IMR-90 (cell line): ENCODE results near the gene TENM4. TPM values are rescaled to one million over a fixed set of nuclear protein-coding genes. Genes with fewer than 3 reads are reported as not detected.

Experiments used
- ATAC-seq: fragments of 200-7000 bp; cut with Tn5 transposase; 2 replicates; pipeline ENCODE4 v1.9.1; 2020; ENCODE audit warnings: low read depth, mild to moderate bottlenecking, moderate library complexity
- BruUV-seq: library from RNA; stranded (reverse); fragments of 400-500 nt; replicated peaks from 2 replicates; lab custom pipeline; 2021; lab: Mats Ljungman, UMichigan
- CTCF ChIA-PET: fragments of 300-600 bp; formaldehyde crosslinking; extraction: SDS; loops from one replicate; lab custom pipeline; 2021; ENCODE audit warnings: antibody characterized with exemption; lab: Yijun Ruan, JAX
- POLR2A ChIA-PET: fragments of 300-600 bp; sonication (Branson Sonifier 250); formaldehyde crosslinking; loops from one replicate; lab custom pipeline; 2022; ENCODE audit warnings: antibody characterized with exemption; ENCODE audit not compliant: unreplicated experiment; lab: Charles Lee
- DNase-seq: peaks from one replicate; pipeline ENCODE4 v3.0.0; 2013
- H2AFZ ChIP-seq: replicated peaks from 2 replicates; pipeline ENCODE3; 2013; ENCODE audit warnings: low read length, mild to moderate bottlenecking; ENCODE audit not compliant: poor library complexity
- H2AK5ac ChIP-seq: 2 replicates; pipeline ENCODE4 v1.6.1; 2013; ENCODE audit warnings: low read depth, low read length, inconsistent platforms
- H2AK9ac ChIP-seq: replicated peaks from 2 replicates; pipeline ENCODE3; 2013; ENCODE audit warnings: mild to moderate bottlenecking, low read depth, low read length, moderate library complexity; ENCODE audit not compliant: poor library complexity
- H2BK120ac ChIP-seq: 2 replicates; pipeline ENCODE4 v1.6.1; 2013; ENCODE audit warnings: low read depth, low read length, inconsistent platforms
- H2BK15ac ChIP-seq: 3 replicates; pipeline ENCODE4 v1.6.1; 2013; ENCODE audit warnings: low read depth, low read length, inconsistent platforms
- H2BK20ac ChIP-seq: 2 replicates; pipeline ENCODE4 v1.6.1; 2013; ENCODE audit warnings: low read depth, mild to moderate bottlenecking, inconsistent platforms, low read length, moderate library complexity
- H2BK5ac ChIP-seq: 2 replicates; pipeline ENCODE4 v1.6.1; 2013; ENCODE audit warnings: mild to moderate bottlenecking, low read depth, low read length, inconsistent platforms; ENCODE audit not compliant: poor library complexity, severe bottlenecking
- H3K14ac ChIP-seq: replicated peaks from 2 replicates; pipeline ENCODE4 v1.6.1; 2013; ENCODE audit warnings: low read depth, low read length, inconsistent platforms
- H3K18ac ChIP-seq: 2 replicates; pipeline ENCODE4 v1.6.1; 2013; ENCODE audit warnings: low read depth, low read length, control low read depth
- H3K23ac ChIP-seq: 2 replicates; pipeline ENCODE4 v1.6.1; 2013; ENCODE audit warnings: low read depth, low read length, inconsistent platforms
- H3K27ac ChIP-seq: 2 replicates; pipeline ENCODE4 v1.5.1; 2013; ENCODE audit warnings: mild to moderate bottlenecking, control low read depth, low read length; ENCODE audit not compliant: insufficient read depth
- H3K27me3 ChIP-seq: 2 replicates; pipeline ENCODE4 v1.6.1; 2013; ENCODE audit warnings: low read length; ENCODE audit not compliant: control insufficient read depth, insufficient read depth
- H3K36me3 ChIP-seq: 2 replicates; pipeline ENCODE4 v1.6.1; 2013; ENCODE audit warnings: low read length, mixed read lengths; ENCODE audit not compliant: control insufficient read depth, insufficient read depth
- H3K4ac ChIP-seq: 2 replicates; pipeline ENCODE4 v1.6.1; 2013; ENCODE audit warnings: low read depth, low read length, inconsistent platforms
- H3K4me1 ChIP-seq: 2 replicates; pipeline ENCODE4 v1.6.1; 2013; ENCODE audit warnings: low read length, mixed read lengths; ENCODE audit not compliant: control insufficient read depth, insufficient read depth
- H3K4me2 ChIP-seq: 2 replicates; pipeline ENCODE4 v1.6.1; 2013; ENCODE audit warnings: low read depth, mild to moderate bottlenecking, control low read depth, low read length, moderate library complexity
- H3K4me3 ChIP-seq: 2 replicates; pipeline ENCODE4 v1.5.1; 2013; ENCODE audit warnings: low read depth, mild to moderate bottlenecking, control low read depth, low read length, moderate library complexity; ENCODE audit not compliant: insufficient read depth
- H3K56ac ChIP-seq: 2 replicates; pipeline ENCODE4 v1.6.1; 2013; ENCODE audit warnings: low read length, inconsistent platforms; ENCODE audit not compliant: insufficient read depth; ENCODE audit errors: extremely low read depth
- H3K79me1 ChIP-seq, 2 experiments: 2 replicates each; pipeline ENCODE4 v1.6.1; 2013; ENCODE audit warnings: low read length in 2 of 2, inconsistent platforms in 1 of 2, low read depth in 1 of 2
- H3K9ac ChIP-seq: 2 replicates; pipeline ENCODE4 v1.6.1; 2013; ENCODE audit warnings: low read depth, low read length, control low read depth
- H3K9me1 ChIP-seq: 2 replicates; pipeline ENCODE4 v1.6.1; 2013; ENCODE audit warnings: low read length, inconsistent platforms; ENCODE audit not compliant: insufficient read depth
- H3K9me3 ChIP-seq: 2 replicates; pipeline ENCODE4 v1.6.1; 2013; ENCODE audit warnings: low read length; ENCODE audit not compliant: control insufficient read depth, insufficient read depth
- H4K20me1 ChIP-seq: 2 replicates; pipeline ENCODE4 v1.6.1; 2013; ENCODE audit warnings: low read length, inconsistent platforms; ENCODE audit not compliant: insufficient read depth
- H4K5ac ChIP-seq: 2 replicates; pipeline ENCODE4 v1.6.1; 2013; ENCODE audit warnings: mild to moderate bottlenecking, low read depth, low read length, control low read depth
- H4K8ac ChIP-seq, 2 experiments: 2 replicates each; pipeline ENCODE4 v1.6.1; 2013; ENCODE audit warnings: low read depth in 2 of 2, low read length in 2 of 2, control low read depth in 1 of 2, inconsistent platforms in 1 of 2
- H4K91ac ChIP-seq: 2 replicates; pipeline ENCODE4 v1.6.1; 2013; ENCODE audit warnings: low read depth, low read length, inconsistent platforms; ENCODE audit not compliant: insufficient read depth
- BHLHE40 ChIP-seq: fragments of 150-350 bp; IDR thresholded peaks from 2 replicates; pipeline ENCODE4 v1.6.1; 2016; ENCODE audit warnings: mild to moderate bottlenecking, low read depth, low read length
- CEBPB ChIP-seq: IDR thresholded peaks from 2 replicates; pipeline ENCODE4 v1.6.1; 2012; ENCODE audit warnings: low read depth, low read length, improper control_type of control experiment
- CHD1 ChIP-seq: IDR thresholded peaks from 2 replicates; pipeline ENCODE4 v1.6.1; 2012; ENCODE audit warnings: low read depth, low read length, improper control_type of control experiment
- FOS ChIP-seq: fragments of 150-350 bp; IDR thresholded peaks from 2 replicates; pipeline ENCODE4 v1.6.1; 2016; ENCODE audit warnings: low read depth, low read length
- MAFK ChIP-seq: IDR thresholded peaks from 2 replicates; pipeline ENCODE4 v1.6.1; 2012; ENCODE audit warnings: low read depth, low read length, improper control_type of control experiment
- MAZ ChIP-seq: IDR thresholded peaks from 2 replicates; pipeline ENCODE4 v1.6.1; 2012; ENCODE audit warnings: low read depth, mild to moderate bottlenecking, low read length, improper control_type of control experiment, moderate library complexity, borderline replicate concordance
- MXI1 ChIP-seq: IDR thresholded peaks from 2 replicates; pipeline ENCODE4 v1.6.1; 2012; ENCODE audit warnings: low read depth, mild to moderate bottlenecking, low read length, moderate library complexity, borderline replicate concordance
- NFE2L2 ChIP-seq: fragments of 150-350 bp; IDR thresholded peaks from 2 replicates; pipeline ENCODE4 v1.6.1; 2016; ENCODE audit warnings: low read depth, mild to moderate bottlenecking, low read length
- POLR2A ChIP-seq: IDR thresholded peaks from 2 replicates; pipeline ENCODE4 v1.6.1; 2012; ENCODE audit warnings: mild to moderate bottlenecking, low read depth, low read length
- RAD21 ChIP-seq: IDR thresholded peaks from 2 replicates; pipeline ENCODE4 v1.6.1; 2012; ENCODE audit warnings: low read length, improper control_type of control experiment
- RCOR1 ChIP-seq: IDR thresholded peaks from 2 replicates; pipeline ENCODE4 v1.6.1; 2012; ENCODE audit warnings: mild to moderate bottlenecking, low read length, improper control_type of control experiment; ENCODE audit not compliant: insufficient replicate concordance
- RFX5 ChIP-seq: IDR thresholded peaks from 2 replicates; pipeline ENCODE4 v1.8.0; 2012; ENCODE audit warnings: low read depth, mild to moderate bottlenecking, low read length, moderate library complexity
- SMC3 ChIP-seq: fragments of 150-350 bp; IDR thresholded peaks from 2 replicates; pipeline ENCODE4 v1.6.1; 2016; ENCODE audit warnings: low read depth, mild to moderate bottlenecking, antibody characterized with exemption, low read length, moderate library complexity
- WGBS, 2 experiments: methylation state at CpG; one replicate each; pipeline versions ENCODE4 v1.1.5 to v1.1.7; 2013; ENCODE audit warnings: missing lambda C conversion rate in 2 of 2; ENCODE audit not compliant: insufficient read length in 1 of 2; ENCODE audit errors: extremely low coverage in 2 of 2; 5-methylcytosine and 5-hydroxymethylcytosine counted together
- dilution Hi-C: fragments of 300-500 bp; cut with HindIII; formaldehyde crosslinking; loops from one replicate; pipeline ENCODE4 v1.14.3; 2018; ENCODE audit warnings: low sequenced_read_pairs; ENCODE audit not compliant: unreplicated experiment
- in situ Hi-C: fragments of 300-500 bp; cut with MboI; formaldehyde crosslinking; loops from 3 replicates; pipeline ENCODE4 v1.14.3; 2019; ENCODE audit warnings: low sequenced_read_pairs, inconsistent platforms, mixed read lengths
- intact Hi-C: fragments of 100-400 bp; cut with micrococcal nuclease; formaldehyde crosslinking; loops from 2 replicates; pipeline ENCODE4 v1.10.0; 2022
- polyA plus RNA-seq, 3 experiments: library from polyadenylated mRNA; depleted of rRNA; stranded (reverse); fragments of >200 nt; gene quantifications; 2 replicates each; pipeline ENCODE4 v1.2.3, GENCODE V29; 2012; ENCODE audit warnings: low replicate concordance in 1 of 3
- total RNA-seq: library from RNA; depleted of rRNA; stranded (reverse); fragments of >200 nt; gene quantifications from 2 replicates; pipeline ENCODE4 v1.2.3, GENCODE V29; 2012
- TF ChIP-seq, protein P1 (sequence below): fragments of 150-350 bp; IDR thresholded peaks from 2 replicates; pipeline ENCODE4 v1.6.1; 2017; ENCODE audit warnings: mild to moderate bottlenecking, antibody characterized with exemption, low read length, low read depth
- TF ChIP-seq, protein P2 (sequence below): conservative IDR thresholded peaks from 2 replicates; pipeline ENCODE4 v1.5.1; 2012; ENCODE audit warnings: mild to moderate bottlenecking, low read depth, low read length, improper control_type of control experiment
- TF ChIP-seq, protein P3 (sequence below): fragments of 150-350 bp; IDR thresholded peaks from 2 replicates; pipeline ENCODE4 v1.6.1; 2016; ENCODE audit warnings: low read depth, mild to moderate bottlenecking, low read length, moderate library complexity, borderline replicate concordance

TENM4 gene
- total and polyA plus RNA-seq, 2 of the 4 experiments (the other 2 are of a cell fraction) = 7.4 to 9.0 TPM

DNA sequence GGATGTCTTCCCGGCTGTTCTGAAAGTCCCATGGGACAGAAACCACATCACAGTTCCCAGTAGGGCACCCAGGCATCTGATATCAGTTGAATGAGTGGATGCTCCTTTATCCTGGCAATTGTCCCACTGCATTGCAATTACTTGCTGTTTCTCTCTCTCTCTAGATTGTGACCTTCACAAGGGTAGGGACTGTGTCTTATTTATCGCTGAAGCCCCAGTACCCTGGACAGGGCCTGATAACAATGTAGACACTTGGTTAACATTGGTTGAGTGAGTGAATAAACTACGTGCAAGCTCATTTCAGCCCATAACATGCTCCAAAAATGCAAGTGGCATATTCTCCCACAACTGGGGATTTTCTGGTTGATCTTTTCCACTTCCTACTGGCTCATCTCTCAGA, 672.5 kb downstream of the TENM4 start:
- Histone ChIP-seq H3K18ac (no peak overlapping the region), H3K4me2 (no peak overlapping the region), H3K14ac (no peak overlapping the region), H3K23ac (no peak overlapping the region), H4K91ac (no peak overlapping the region), H3K4me1 (peaks cover 6% of the 10 kb centered on the region; the same call in 1 of the 2 replicates), H4K5ac (no peak overlapping the region), H2BK15ac (no peak overlapping the region), H2BK20ac (no peak overlapping the region), H3K4me3 (no peak overlapping the region), H2AK9ac (no peak overlapping the region), H3K9me1 (peaks cover 4% of the 10 kb centered on the region; the same call in 1 of the 2 replicates), H3K79me1 (no peaks in the 10 kb centered on the region), H3K27me3 (no peaks in the 10 kb centered on the region), H3K36me3 (peaks cover 4% of the 10 kb centered on the region; the same call in 1 of the 2 replicates), H3K9me3 (no peaks in the 10 kb centered on the region), H2BK120ac (no peak overlapping the region), H4K8ac (no peak overlapping the region), H4K20me1 (no peaks in the 10 kb centered on the region), H2BK5ac (no peak overlapping the region), H2AK5ac (no peak overlapping the region), H3K27ac (no peak overlapping the region), H3K4ac (no peak overlapping the region), H3K56ac (no peak overlapping the region), H3K9ac (no peak overlapping the region), H2AFZ (no peak overlapping the region)
- CTCF ChIA-PET = no interaction called here
- ATAC-seq (no peak), DNase-seq (no peak)
- dilution Hi-C loops (no loop called here), in situ Hi-C loops (no loop called here), intact Hi-C loops (no loop called here)
- WGBS, 2 experiments = 100% methylated on average over 1 of the region's 3 CpGs; no CpG with 5 or more reads in 1 of the 2 experiments
- TF ChIP-seq MAZ = no peak
- TF ChIP-seq, protein P1, sequence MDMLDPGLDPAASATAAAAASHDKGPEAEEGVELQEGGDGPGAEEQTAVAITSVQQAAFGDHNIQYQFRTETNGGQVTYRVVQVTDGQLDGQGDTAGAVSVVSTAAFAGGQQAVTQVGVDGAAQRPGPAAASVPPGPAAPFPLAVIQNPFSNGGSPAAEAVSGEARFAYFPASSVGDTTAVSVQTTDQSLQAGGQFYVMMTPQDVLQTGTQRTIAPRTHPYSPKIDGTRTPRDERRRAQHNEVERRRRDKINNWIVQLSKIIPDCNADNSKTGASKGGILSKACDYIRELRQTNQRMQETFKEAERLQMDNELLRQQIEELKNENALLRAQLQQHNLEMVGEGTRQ = no peak
- TF ChIP-seq RAD21 = no peak
- TF ChIP-seq SMC3 = no peak
- TF ChIP-seq, protein P2, sequence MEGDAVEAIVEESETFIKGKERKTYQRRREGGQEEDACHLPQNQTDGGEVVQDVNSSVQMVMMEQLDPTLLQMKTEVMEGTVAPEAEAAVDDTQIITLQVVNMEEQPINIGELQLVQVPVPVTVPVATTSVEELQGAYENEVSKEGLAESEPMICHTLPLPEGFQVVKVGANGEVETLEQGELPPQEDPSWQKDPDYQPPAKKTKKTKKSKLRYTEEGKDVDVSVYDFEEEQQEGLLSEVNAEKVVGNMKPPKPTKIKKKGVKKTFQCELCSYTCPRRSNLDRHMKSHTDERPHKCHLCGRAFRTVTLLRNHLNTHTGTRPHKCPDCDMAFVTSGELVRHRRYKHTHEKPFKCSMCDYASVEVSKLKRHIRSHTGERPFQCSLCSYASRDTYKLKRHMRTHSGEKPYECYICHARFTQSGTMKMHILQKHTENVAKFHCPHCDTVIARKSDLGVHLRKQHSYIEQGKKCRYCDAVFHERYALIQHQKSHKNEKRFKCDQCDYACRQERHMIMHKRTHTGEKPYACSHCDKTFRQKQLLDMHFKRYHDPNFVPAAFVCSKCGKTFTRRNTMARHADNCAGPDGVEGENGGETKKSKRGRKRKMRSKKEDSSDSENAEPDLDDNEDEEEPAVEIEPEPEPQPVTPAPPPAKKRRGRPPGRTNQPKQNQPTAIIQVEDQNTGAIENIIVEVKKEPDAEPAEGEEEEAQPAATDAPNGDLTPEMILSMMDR = no peak
- no peak for TF ChIP-seq FOS
- TF ChIP-seq RCOR1 = no peak
- no peak for TF ChIP-seq CEBPB
- TF ChIP-seq POLR2A = no peak
- no peak for TF ChIP-seq RFX5
- TF ChIP-seq NFE2L2 = no peak
- TF ChIP-seq BHLHE40 = no peak
- TF ChIP-seq CHD1 = no peak
- no peak for TF ChIP-seq MXI1
- TF ChIP-seq MAFK = no peak
- TF ChIP-seq, protein P3, sequence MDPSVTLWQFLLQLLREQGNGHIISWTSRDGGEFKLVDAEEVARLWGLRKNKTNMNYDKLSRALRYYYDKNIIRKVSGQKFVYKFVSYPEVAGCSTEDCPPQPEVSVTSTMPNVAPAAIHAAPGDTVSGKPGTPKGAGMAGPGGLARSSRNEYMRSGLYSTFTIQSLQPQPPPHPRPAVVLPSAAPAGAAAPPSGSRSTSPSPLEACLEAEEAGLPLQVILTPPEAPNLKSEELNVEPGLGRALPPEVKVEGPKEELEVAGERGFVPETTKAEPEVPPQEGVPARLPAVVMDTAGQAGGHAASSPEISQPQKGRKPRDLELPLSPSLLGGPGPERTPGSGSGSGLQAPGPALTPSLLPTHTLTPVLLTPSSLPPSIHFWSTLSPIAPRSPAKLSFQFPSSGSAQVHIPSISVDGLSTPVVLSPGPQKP = no peak
- BruUV-seq = no TSS peak
- POLR2A ChIA-PET = no interaction called here
